H54 (cell line): ENCODE data around the gene CAPN2.

Experiments
- DNase-seq: peaks from one replicate; pipeline ENCODE4 v3.0.0; 2011; ENCODE audit warnings: low spot score, mixed read lengths; ENCODE audit not compliant: insufficient read length
- FAIRE-seq: peaks from 3 replicates; lab custom pipeline; 2011; peaks lifted over from hg19 to GRCh38; lab: Jason Lieb, UNC
- POLR2A ChIP-seq: IDR thresholded peaks from 2 replicates; pipeline ENCODE4 v1.6.1; 2011; ENCODE audit warnings: low read depth, mild to moderate bottlenecking, low read length

Gene CAPN2

DNA sequence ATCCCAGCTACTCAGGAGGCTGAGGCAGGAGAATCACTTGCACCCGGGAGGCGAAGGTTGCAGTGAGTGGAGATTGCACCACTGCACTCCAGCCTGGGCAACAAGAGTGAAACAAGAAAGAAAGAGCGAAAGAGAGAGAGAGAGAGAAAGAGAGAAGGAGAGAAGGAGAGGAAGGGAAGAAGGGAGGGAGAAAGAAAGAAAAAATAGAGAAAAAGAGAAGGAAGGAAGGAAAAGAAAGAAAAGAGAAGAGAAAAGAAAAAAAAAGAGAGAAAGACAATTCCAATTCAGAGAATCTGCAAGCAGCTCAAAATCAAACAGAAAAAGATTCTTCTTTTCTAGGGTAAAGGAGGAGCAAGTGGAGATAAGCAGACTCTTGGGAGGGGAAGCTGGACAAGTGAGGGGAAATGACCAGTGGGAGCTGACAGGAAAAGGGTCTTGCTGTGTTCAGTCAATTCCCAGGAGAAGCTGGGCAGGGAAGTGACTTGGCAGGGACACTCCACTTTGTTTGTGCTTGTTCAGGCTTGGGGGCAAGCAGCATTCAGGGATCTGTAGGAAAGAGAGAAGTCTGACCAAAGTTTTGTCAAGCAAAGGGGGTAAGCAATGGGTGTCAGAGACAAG lies 3.6 kb upstream of the CAPN2 start:
- FAIRE-seq = no peak
- TF ChIP-seq POLR2A = no peak
- DNase-seq = no peak

DNA sequence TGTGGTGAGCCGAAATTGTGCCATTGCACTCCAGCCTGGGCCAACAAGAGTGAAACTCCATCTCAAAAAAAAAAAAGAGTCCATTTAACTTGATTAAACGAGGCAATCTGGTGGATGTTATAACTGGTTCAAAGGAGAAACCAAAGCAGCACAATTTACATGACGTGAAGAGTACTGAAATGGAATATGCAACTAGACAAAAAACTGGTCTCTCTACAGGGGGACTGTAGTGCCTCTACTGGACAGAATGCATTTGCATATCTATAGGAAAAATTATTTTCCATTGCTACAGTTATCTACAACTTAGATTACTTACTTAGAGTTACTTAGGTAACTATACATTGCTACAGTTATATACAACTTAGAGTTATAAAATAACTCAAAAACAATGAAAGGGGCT lies 2.7 kb upstream of the CAPN2 start:
- DNase-seq = no peak
- TF ChIP-seq POLR2A = no peak
- FAIRE-seq = no peak

DNA sequence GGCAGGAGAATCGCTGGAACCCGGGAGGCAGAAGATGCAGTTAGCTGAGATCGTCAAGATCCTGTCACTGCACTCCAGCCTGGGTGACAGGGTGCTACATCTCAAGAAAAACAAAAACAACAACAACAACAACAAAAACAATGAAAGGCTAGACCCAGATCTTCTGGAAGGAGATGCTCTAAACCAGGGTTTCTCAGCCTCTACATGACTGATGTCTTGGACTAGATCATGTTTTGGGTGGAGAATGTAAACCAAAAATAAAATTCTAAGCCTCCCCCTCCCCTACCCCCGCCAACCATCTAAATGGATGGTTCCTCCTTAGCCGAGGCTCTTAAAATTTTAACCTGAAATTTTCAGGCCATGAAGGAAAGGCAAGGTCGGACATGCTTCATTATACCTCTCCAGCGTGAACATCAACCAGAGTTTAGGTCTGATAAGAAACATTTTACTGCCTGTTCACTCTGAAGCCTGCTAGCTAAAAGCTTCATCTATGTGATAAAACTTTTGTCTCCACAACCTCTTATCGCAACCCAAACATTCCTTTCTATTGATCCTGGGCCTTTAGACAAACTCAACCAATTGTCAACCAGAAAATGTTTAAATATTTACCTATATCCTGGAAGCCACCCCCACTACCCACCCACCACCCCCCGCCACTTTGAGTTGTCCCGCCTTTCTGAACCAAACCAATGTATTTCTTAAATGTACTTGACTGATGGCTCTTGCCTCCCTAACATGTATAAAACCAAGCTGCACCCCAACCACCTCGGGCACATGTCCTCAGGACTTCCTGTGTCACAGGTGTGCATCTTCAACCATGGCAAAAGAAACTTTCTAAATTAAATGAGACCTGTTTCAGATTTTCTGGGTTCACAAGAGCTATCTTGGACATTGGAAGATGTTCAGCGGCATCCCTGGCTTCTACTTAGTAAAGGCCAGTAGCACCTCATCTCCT lies 1.9 kb upstream of the CAPN2 start:
- DNase-seq (no peak), FAIRE-seq (no peak)
- no peak for TF ChIP-seq POLR2A

DNA sequence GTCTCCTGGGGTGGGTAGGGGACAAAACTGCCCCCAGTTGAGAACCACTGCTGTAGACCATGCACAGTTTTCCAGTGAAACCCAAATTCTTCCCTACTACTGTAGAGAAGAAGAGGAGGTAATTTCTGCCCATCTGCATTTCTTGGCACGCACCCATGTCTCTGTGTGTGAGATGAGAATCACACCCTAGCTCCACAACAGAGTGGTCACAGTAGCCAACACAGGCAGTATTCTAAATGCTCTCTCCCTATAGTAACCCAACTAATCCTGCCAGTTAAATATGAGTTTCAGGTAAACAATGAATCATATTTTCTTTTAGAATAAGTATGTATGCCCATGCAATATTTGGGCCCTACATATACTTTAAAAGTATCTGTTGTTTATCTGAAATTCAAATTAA lies 1.2 kb upstream of the CAPN2 start:
- no peak for DNase-seq
- FAIRE-seq = no peak
- no peak for TF ChIP-seq POLR2A

DNA sequence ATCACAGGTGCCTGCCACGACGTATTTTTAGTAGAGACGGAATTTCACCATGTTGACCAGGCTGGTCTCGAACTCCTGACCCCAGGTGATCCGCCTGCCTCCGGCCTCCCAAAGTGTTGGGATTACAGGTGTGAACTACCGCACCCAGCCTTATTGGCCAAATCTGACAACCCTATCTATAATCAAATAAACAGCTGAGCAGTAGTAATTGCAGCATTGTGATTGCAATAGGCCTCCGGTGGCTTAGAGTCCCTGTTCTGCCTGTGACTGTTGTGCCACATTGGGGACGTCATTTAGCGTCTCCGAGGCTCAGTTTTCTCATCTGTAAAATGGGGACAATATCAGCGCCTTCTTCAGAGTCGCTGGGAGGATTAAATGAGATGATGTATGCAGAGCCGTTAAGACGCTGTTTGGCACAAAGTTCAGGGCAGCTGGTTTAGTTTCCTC lies 569 bp upstream of the CAPN2 start:
- no peak for TF ChIP-seq POLR2A
- DNase-seq (no peak), FAIRE-seq (no peak)

DNA sequence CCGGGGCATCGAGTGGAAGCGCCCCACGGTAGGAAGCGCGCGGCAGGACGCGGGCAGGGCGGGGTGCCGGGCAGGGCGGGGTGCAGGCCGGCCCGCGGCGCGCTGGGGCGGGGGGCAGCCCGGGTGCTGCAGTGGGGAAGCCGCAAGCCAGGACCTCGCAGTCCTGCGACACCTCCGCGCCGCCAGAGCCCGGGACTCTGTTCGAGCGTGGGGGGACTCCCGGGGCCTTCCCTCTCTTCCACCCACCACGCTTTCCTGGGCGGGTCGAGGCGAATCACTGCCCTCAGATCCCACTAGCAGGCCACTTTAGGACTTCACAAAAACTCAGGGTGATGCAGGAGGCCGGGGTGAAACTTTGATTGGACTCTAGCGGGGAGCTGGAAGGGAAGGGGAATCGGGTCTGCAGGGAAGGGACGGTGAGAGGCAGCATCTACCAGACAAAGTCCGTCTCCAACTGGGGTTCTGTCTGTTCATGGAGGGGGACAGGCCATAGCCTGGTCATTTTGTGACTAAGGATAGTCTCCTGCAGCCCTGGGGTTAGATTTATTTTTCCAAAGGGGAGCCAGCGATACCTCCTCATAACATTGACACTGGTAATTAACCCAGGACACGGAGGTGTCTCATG lies 623 bp downstream of the CAPN2 start:
- FAIRE-seq (no peak), DNase-seq (no peak)
- TF ChIP-seq POLR2A = no peak; the same call in 1 of the 2 replicates

DNA sequence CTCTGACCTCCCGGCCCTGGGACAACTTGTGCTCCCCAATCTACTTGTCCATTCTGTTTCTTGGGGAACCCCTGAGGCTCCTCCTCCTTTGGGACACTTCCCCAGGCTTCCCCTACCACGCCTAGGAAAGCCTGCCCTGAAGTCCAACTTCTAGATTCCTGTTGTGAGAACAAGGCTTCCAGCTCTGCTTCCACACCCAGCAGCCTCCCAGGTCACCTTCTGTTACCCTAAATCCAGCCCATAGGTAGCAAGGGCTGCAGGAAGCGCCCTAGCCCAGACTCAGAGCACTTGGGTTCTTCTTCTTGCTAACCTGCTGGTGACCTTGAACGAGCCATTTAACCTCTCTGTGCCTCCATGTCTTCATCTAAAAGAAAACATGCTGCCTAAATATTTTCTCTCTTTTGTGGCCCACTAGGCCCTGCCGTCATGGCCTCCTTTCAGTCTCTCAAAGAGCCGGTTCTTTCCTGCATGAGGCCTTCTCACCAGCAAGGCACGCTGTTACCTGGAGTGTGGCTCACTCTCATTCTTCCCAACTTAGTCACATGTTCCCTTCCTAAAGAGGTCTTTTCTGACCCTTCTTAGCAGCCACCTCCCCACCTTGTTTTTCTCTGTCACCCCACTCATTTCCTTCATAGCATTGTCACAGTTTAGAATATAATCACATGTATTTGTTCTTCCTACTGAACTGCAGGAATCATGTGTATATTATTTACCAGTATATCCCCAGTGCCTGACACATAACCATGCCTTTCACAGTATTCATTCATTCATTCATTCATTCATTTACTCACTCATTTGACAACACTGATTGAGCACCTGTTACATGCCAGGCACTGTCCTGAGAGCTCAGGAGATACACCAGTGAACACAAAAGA lies 1.4 kb downstream of the CAPN2 start:
- no peak for DNase-seq
- TF ChIP-seq POLR2A = no peak
- no peak for FAIRE-seq

DNA sequence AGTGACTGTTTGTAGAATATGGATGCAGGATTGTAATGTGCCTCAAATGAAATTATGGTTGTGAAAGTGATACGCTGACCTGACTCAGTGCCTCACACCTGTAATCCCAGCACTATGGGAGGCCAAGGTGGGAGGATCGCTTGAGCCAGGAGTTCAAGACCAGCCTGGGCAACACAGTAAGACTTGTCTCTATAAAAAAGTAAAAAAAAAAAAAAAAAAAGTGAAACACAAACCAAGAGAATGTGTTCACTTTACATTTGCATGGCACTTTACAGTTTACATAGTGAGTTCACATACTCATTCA lies 2.0 kb downstream of the CAPN2 start:
- FAIRE-seq = no peak
- TF ChIP-seq POLR2A = no peak

DNA sequence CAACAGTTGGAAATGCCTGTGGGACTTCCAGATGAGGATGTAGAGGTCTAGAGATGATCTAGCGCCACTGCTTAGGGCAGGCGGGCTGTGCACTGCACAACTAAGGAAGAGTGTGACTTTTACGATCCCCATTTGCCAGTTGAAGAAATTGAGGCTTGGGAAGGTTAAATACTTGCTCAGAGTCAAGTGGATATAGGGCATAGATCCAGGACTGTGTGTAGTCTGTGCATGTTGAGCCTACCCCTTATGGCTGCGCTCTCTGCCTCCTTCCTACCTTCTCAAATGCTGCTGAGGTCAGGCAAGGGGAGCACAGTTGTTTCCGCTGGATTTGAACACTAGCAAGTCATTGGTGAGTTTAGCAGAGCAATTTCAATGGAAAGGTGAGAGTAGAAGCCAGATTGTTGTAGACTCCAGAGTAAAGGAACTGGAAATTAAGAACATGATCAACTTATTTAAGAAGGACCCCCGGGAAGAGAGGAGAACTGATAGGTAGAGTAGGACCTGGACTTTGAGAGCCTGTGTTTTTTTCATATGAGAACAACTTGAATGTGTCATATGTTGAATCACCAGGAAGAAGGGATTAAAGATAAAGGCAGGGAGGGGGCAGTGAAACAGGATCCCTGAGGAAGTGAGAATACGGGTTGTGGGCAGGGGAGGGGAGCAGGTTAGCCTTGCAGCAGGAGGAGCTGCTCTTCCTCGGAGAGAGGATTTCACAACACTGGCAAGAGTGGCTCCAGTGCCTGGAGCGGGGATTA lies 2.7 kb downstream of the CAPN2 start:
- no peak for TF ChIP-seq POLR2A
- DNase-seq = no peak
- FAIRE-seq = no peak

More for the DNA sequence above, 2.0 kb downstream of the CAPN2 start:
- DNase-seq = no peak

DNA sequence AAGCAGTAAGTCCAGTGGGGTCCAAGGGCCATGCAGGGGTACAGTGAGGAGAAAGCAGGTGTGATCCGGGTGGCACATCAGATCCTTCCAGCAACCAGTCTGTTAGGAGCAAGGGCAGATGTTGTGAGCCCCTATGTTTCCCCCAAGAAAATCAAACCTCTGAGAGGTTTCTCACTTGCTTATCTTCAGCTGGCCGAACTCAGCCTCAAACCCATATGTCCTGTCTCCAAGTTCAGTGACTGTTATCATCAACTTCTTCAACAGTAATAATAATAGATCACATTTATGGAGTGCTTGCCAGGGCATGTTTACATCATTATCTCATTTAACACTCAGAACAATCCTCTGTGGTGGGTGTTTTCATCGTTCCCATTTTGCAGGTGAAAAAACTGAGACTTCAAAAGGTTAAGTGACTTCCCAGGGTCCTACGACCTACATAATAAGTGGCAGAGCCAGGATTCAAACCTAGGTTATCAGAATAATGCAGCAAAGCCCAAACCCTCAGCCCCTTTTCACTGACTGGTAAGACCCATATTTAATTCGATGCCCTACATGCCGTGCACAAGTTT lies 3.3 kb downstream of the CAPN2 start:
- no peak for DNase-seq
- no peak for TF ChIP-seq POLR2A
- no peak for FAIRE-seq

DNA sequence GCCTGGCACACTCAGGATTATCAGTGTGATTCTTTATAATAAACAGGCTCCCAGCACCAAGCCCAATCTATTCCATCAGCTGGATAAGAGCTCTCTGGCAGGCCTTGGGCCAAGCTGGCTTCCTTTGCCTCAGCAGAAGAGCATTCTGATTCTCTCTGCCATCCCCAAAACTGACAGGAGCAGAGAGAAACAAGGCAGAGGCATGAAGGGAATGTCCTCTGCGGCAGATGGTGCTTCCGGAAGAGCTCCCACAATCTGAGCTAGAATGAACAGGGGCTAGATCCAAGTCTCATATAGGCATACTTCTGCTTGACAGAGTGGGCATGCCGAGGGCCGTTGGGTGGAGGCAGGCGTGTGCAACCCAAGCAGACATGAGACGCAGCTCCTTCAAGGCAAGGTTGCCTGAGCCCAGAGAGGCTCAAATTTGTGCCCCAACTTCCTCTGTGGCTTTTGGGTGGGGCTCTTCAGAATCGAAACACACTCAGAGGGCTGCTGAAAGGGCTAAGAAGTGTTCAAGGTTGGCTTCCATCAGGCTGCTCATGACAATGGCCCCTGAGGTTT lies 4.0 kb downstream of the CAPN2 start:
- DNase-seq (no peak), FAIRE-seq (no peak)
- TF ChIP-seq POLR2A = no peak

DNA sequence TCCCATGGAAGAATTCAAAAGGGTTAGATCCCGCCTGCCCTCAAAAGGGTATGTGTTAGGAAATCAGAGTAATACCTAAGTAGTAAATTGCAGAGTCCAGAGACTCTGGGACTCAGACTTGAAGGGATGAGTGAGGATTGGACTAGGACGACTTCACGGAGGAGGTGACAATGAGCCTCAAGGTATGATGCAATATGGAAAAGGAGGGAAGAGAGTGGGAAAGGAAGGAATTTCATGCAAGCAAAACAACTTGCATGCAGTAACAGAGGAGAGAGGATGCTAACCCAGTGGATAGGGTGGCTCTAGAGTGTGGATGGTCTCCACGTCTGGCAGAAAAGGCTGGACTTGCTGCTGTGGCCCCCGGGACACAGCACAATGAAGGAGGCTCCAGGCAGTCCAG lies 4.8 kb downstream of the CAPN2 start:
- no peak for DNase-seq
- no peak for TF ChIP-seq POLR2A
- no peak for FAIRE-seq

DNA sequence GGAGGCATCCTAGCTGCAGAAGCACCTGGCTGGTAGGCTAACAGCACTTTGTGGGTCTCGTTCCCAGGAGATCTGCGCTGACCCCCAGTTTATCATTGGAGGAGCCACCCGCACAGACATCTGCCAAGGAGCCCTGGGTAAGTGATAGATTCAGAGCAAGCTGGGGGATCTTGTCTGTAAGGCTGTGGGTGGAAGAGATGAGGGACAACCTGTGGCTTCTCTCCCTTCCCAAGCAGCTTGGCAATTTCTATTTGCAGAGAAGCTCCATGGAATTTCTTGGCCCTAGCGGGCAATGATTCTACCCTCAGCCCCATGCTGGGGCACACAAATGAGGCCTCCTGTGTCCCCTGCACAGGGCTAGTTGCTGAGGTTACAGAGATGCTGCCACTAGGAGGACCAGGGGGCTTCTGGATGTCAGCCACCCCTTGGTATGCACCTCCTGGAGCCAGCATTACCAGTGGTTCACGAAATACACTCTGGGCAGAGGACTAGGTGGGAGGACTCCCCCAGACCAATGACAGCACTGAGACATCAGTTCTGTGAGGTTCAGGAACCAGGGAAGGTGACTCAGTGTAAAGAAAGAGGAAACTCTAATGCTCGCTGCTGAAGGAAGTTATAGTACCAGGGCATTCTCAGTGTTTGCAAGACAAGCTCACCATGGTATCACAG lies 5.5 kb downstream of the CAPN2 start:
- no peak for FAIRE-seq
- TF ChIP-seq POLR2A = no peak
- no peak for DNase-seq
